ENCODE data around the gene ALAS1. TPM values are rescaled to one million over a fixed set of nuclear protein-coding genes. Genes with fewer than 3 reads are reported as not detected.

Gene ALAS1
- total RNA-seq, 2 donors from 2014 or later: 28.4 to 33.3 TPM

DNA sequence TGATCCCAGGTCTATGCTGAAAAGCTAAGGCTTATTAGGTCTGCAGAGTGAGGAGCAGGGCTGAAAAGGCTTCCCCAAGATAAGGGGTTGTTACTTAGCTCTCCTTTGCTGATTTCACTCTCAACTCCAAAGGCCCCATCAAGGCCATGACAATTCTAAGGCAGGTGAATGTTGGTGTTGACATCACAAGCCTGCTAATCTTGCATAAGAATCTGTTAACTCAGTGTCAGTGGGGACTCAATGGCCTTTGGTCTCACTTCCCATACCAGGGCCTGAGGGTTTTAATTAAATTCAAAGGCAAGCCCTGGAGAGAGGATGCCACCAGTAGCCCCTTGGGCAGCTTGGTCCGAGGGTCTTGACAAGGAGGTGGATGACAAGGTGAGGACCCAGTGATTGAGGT, 9.4 kb upstream of the ALAS1 start:
- Histone ChIP-seq H3K27me3 (replicated peaks; ENCODE audit: insufficient read depth) (no peaks in the 10 kb centered on the region), H3K36me3 (no peaks in the 10 kb centered on the region), H3K27ac (no peak overlapping the region), H3K4me3 (no peak overlapping the region), H3K4me1 (ENCODE audit: control insufficient read depth in 1 of 2, low read depth in 2 of 2) (peaks cover 5 to 19% of the 10 kb centered on the region in 2 donors), H3K9me3 (no peaks in the 10 kb centered on the region)
- ATAC-seq (ENCODE audit: insufficient number of reproducible peaks, low FRiP score, low read depth) (no peak), DNase-seq (ENCODE audit: low spot score) (no peak)
- TF ChIP-seq, protein P1, sequence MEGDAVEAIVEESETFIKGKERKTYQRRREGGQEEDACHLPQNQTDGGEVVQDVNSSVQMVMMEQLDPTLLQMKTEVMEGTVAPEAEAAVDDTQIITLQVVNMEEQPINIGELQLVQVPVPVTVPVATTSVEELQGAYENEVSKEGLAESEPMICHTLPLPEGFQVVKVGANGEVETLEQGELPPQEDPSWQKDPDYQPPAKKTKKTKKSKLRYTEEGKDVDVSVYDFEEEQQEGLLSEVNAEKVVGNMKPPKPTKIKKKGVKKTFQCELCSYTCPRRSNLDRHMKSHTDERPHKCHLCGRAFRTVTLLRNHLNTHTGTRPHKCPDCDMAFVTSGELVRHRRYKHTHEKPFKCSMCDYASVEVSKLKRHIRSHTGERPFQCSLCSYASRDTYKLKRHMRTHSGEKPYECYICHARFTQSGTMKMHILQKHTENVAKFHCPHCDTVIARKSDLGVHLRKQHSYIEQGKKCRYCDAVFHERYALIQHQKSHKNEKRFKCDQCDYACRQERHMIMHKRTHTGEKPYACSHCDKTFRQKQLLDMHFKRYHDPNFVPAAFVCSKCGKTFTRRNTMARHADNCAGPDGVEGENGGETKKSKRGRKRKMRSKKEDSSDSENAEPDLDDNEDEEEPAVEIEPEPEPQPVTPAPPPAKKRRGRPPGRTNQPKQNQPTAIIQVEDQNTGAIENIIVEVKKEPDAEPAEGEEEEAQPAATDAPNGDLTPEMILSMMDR (IDR thresholded peaks at IDR 0.05): no peak

DNA sequence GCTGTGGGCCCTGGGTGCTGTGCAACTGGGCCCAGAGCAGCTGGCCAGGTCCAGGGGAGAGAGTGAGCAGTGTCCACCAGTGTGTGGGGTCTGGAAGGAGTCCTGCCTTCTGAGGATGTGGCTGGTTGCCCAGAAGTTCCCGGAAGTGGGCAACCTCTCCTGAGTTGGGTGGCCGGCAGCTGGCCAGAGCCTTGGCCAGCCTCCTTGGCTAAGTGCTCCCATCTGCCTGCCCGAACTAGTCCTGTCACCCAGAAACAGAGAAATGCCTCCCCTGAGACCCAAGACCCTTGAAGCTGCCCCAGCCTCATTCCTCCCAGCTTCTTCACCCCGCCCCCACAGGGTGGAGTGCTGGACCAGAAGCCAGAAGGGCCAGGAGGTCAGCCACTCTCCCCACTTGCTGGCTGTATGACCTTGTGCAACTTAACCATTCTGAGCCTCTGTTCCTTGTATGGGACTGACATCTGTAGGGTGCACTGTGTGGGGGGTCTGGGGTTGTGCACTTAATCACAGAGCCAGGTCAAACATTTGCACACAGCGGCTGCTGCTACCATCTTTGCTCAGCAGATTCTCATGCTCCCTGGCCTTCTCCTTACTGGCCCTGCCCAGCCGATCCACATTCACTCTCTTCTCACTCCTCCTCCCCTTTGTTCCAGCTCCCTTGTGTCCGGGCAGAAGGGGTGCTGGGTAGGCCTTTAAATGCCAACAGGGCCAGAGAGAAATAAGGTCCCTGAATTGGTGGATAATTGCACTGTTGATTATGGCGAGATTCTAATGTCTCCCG, 7.5 kb upstream of the ALAS1 start:
- Histone ChIP-seq H3K36me3 (no peaks in the 10 kb centered on the region), H3K4me1 (ENCODE audit: control insufficient read depth in 1 of 2, low read depth in 2 of 2) (peaks cover 5 to 19% of the 10 kb centered on the region in 2 donors), H3K9me3 (no peaks in the 10 kb centered on the region), H3K27me3 (replicated peaks; ENCODE audit: insufficient read depth) (no peaks in the 10 kb centered on the region), H3K27ac (peak overlapping the region; percentile 29 to 37), H3K4me3 (no peak overlapping the region)
- DNase-seq (ENCODE audit: low spot score): no peak
- TF ChIP-seq, protein P1 (IDR thresholded peaks at IDR 0.05): no peak
- ATAC-seq (ENCODE audit: insufficient number of reproducible peaks, low FRiP score, low read depth): peak; percentile 55

- Histone ChIP-seq H3K36me3 (no peaks in the 10 kb centered on the region), H3K27me3 (replicated peaks; ENCODE audit: insufficient read depth) (no peaks in the 10 kb centered on the region), H3K4me3 (no peak overlapping the region), H3K4me1 (ENCODE audit: control insufficient read depth in 1 of 2, low read depth in 2 of 2) (peaks cover 5 to 19% of the 10 kb centered on the region in 2 donors), H3K9me3 (no peaks in the 10 kb centered on the region), H3K27ac (no peak overlapping the region)
- DNase-seq (ENCODE audit: low spot score) (no peak), ATAC-seq (ENCODE audit: insufficient number of reproducible peaks, low FRiP score, low read depth) (no peak)
- TF ChIP-seq, protein P1 (IDR thresholded peaks at IDR 0.05): no peak
These were observed 6.3 kb upstream of the ALAS1 start for GRCh38 chr3:52191663-52192062.

DNA sequence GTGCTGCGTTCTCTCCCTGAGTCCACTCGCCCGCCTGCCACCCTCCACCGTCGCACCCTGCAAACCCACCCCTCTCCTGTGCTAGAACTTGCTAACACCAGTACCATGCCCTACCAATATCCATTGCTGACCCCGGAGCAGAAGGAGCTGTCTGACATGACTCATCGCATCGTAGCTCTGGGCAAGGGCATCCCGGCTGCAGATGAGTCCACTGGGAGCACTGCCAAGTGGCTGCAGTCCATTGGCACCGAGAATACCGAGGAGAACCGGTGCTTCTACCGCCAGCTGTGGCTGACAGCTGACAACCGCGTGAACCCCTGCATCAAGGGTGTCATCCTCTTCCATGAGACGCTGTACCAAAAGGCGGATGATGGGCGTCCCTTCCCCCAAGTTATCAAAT, 4.9 kb upstream of the ALAS1 start:
- DNase-seq (ENCODE audit: low spot score): no peak
- Histone ChIP-seq H3K27ac (no peak overlapping the region), H3K4me3 (no peak overlapping the region), H3K36me3 (no peaks in the 10 kb centered on the region), H3K9me3 (no peaks in the 10 kb centered on the region), H3K27me3 (replicated peaks; ENCODE audit: insufficient read depth) (no peaks in the 10 kb centered on the region), H3K4me1 (ENCODE audit: control insufficient read depth in 1 of 2, low read depth in 2 of 2) (peaks cover 10 to 28% of the 10 kb centered on the region in 2 donors)
- TF ChIP-seq, protein P1 (IDR thresholded peaks at IDR 0.05): no peak
- no peak for ATAC-seq (ENCODE audit: insufficient number of reproducible peaks, low FRiP score, low read depth)

DNA sequence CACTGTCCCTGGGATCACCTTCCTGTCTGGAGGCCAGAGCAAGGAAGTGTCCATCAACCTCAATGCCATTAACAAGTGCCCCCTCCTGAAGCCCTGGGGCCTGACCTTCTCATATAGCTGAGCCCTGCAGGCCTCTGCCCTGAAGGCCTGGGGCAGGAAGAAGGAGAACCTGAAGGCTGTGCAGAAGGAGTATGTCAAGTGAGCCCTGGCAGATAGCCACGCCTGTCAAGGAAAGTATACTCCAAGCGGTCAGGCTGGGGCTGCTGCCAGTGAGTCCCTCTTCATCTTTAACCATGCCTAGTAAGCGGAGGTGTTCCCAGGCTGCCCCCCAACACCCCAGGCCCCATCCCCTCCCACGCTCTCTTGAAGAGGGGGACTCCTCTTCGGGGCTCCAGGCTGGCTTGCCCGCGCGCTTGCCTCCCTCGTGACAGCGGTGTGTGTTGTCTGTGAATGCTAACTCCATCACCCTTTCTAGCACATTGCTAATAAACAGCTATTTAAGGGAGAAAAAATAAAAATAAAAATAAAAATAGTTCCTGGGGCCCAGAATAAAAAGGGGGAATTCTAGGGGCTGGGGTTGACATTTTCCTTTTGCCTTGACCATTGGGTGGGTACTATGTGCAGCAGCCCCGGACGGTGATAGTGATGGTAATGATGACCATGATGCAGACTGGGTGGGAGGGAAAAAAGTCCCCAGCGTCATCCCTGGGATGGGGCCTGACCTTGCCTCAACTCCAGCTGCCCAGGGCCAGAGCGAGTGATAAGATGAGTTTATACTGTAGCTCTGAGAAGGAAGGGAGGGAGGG, 3.3 kb upstream of the ALAS1 start:
- peaks cover 19 to 36% of the 10 kb centered on the region in 2 donors for H3K4me1 ChIP-seq (ENCODE audit: control insufficient read depth in 1 of 2, low read depth in 2 of 2)

More for the DNA sequence above, 3.3 kb upstream of the ALAS1 start:
- Histone ChIP-seq H3K4me3 (no peak overlapping the region), H3K27me3 (replicated peaks; ENCODE audit: insufficient read depth) (no peaks in the 10 kb centered on the region), H3K9me3 (no peaks in the 10 kb centered on the region), H3K27ac (no peak overlapping the region), H3K36me3 (no peaks in the 10 kb centered on the region)
- DNase-seq (ENCODE audit: low spot score) (no peak), ATAC-seq (ENCODE audit: insufficient number of reproducible peaks, low FRiP score, low read depth) (no peak)
- TF ChIP-seq, protein P1 (IDR thresholded peaks at IDR 0.05): no peak

Data from thoracic aorta (tissue), 2 donors.